Aorta (tissue), 5 donors: Measurements from ENCODE around the gene GLYATL1B. TPM values are rescaled to one million over a fixed set of nuclear protein-coding genes. Genes with fewer than 3 reads are reported as not detected.
"Not testable (repeated sequence)": the region's sequence is repeated elsewhere in the genome, so short reads cannot be mapped to it uniquely, and the experiment has no call there.

ENCODE experiments used
- ATAC-seq: fragments of 200-7000 bp; cut with Tn5 transposase; one replicate; pipeline ENCODE4 v1.9.1; 2022; ENCODE audit warnings: moderate library complexity; ENCODE audit not compliant: low FRiP score
- DNase-seq, 2 donors: peaks; one replicate each; pipeline ENCODE4 v3.0.0-alpha.2; 2020
- H3K27ac ChIP-seq, 2 donors: one replicate each; pipeline ENCODE4 v1.5.1; 2013; ENCODE audit warnings: low read length in 2 of 2, mild to moderate bottlenecking in 2 of 2, moderate library complexity in 2 of 2, control low read depth in 1 of 2, inconsistent platforms in 1 of 2, low read depth in 1 of 2
- H3K27me3 ChIP-seq, 2 donors: one replicate each; pipeline ENCODE4 v1.6.1; 2013; ENCODE audit warnings: control low read depth in 1 of 2, low read length in 1 of 2, mild to moderate bottlenecking in 1 of 2, moderate library complexity in 1 of 2; ENCODE audit not compliant: insufficient read depth in 2 of 2, control insufficient read depth in 1 of 2
- H3K36me3 ChIP-seq, 2 donors: one replicate each; pipeline ENCODE4 v1.6.1; 2013; ENCODE audit warnings: control low read depth in 1 of 2, low read length in 1 of 2, mild to moderate bottlenecking in 1 of 2; ENCODE audit not compliant: insufficient read depth in 2 of 2, control insufficient read depth in 1 of 2
- H3K4me1 ChIP-seq, 2 donors: one replicate each; pipeline ENCODE4 v1.6.1; 2013; ENCODE audit warnings: low read length in 2 of 2, control low read depth in 1 of 2, mild to moderate bottlenecking in 1 of 2, moderate library complexity in 1 of 2; ENCODE audit not compliant: insufficient read depth in 2 of 2, control insufficient read depth in 1 of 2
- H3K4me3 ChIP-seq, 2 donors: one replicate each; pipeline ENCODE4 v1.5.1; 2013; ENCODE audit warnings: low read length in 2 of 2, control low read depth in 1 of 2, mild to moderate bottlenecking in 1 of 2
- H3K9me3 ChIP-seq: one replicate; pipeline ENCODE4 v1.6.1; 2013; ENCODE audit warnings: mild to moderate bottlenecking, low read length; ENCODE audit not compliant: control insufficient read depth
- WGBS, 2 donors: extraction: QIAGEN DNeasy Blood & Tissue Kit; methylation state at CpG; one replicate each; pipeline ENCODE4 v1.1.7; 2013; 5-methylcytosine and 5-hydroxymethylcytosine counted together
- intact Hi-C, 2 donors: fragments of 100-400 bp; cut with DNase I; formaldehyde crosslinking; loops; one replicate each; pipeline versions ENCODE4 v1.14.2 to v1.15.0; 2022
- polyA plus RNA-seq, 2 donors: library from polyadenylated mRNA; stranded (reverse); fragments of 200-250 nt; gene quantifications; one replicate each; pipeline ENCODE4 v1.2.3, GENCODE V29; 2013
- total RNA-seq, 2 donors: library from RNA; stranded (reverse); fragmentation: NEBNext Ultra II Directional; extraction: Animal tissue kit (Norgen Biotek cat#: 25700); gene quantifications; one replicate each; pipeline ENCODE4 v1.2.1, GENCODE V29; 2021
- donor health status: healthy with polysubstance abuse.
- donor health status: Bipolar disorder and iron deficiency.
- donor health status: DM: no; HTN: no; CAD: no.
- donor health status: DM: no; HTN: no; CAD: no.
- donor health status: DM: yes; HTN: yes; CAD: no.

The GLYATL1B gene
- total and polyA plus RNA-seq, 4 donors = not detected

GRCh38 chr11:59060096-59060495, 26.0 kb upstream of the GLYATL1B start:
- H3K9me3 ChIP-seq, H3K27ac ChIP-seq, DNase-seq, ATAC-seq, H3K4me1 ChIP-seq, intact Hi-C loops, H3K36me3 ChIP-seq, H3K4me3 ChIP-seq, H3K27me3 ChIP-seq: not testable (repeated sequence)
- 18 to 24% methylated on average over 3 of the region's 3 CpGs for WGBS, 2 donors

- no peaks in the 10 kb centered on the region for H3K36me3 ChIP-seq
- H3K27me3 ChIP-seq = no peaks in the 10 kb centered on the region
- H3K27ac ChIP-seq = no peak overlapping the region
- peak in 1 of 2 donors; percentile 71 for DNase-seq
- no peak for ATAC-seq
- 36 to 37% methylated on average over 56 of the region's 56 CpGs for WGBS, 2 donors
- intact Hi-C loops = no loop called here
- H3K4me1 ChIP-seq = no peaks in the 10 kb centered on the region
- no peak overlapping the region for H3K4me3 ChIP-seq
- no peaks in the 10 kb centered on the region for H3K9me3 ChIP-seq
Measured at GRCh38 chr11:59062602-59063529, 23.2 kb upstream of the GLYATL1B start.

GRCh38 chr11:59063996-59064727, 21.9 kb upstream of the GLYATL1B start:
- DNase-seq, H3K27ac ChIP-seq, H3K4me3 ChIP-seq, H3K4me1 ChIP-seq, ATAC-seq, H3K27me3 ChIP-seq, intact Hi-C loops, H3K9me3 ChIP-seq, H3K36me3 ChIP-seq: not testable (repeated sequence)
- WGBS, 2 donors = 79 to 81% methylated on average over 14 of the region's 14 CpGs

GRCh38 chr11:59069087-59069486, 17.0 kb upstream of the GLYATL1B start:
- Histone ChIP-seq H3K4me1 (no peaks in the 10 kb centered on the region), H3K27ac (no peak overlapping the region), H3K27me3 (peaks cover 0 to 2% of the 10 kb centered on the region in 2 donors), H3K9me3 (no peaks in the 10 kb centered on the region), H3K36me3 (no peaks in the 10 kb centered on the region), H3K4me3 (no peak overlapping the region)
- 67 to 73% methylated on average over 1 of the region's 1 CpG for WGBS, 2 donors
- ATAC-seq (no peak), DNase-seq (no peak)
- intact Hi-C loops = no loop called here

- H3K27ac ChIP-seq = no peak overlapping the region
- ATAC-seq = peak; percentile 46
- no peaks in the 10 kb centered on the region for H3K9me3 ChIP-seq
- no peak for DNase-seq
- no peaks in the 10 kb centered on the region for H3K27me3 ChIP-seq
- 91 to 92% methylated on average over 8 of the region's 8 CpGs for WGBS, 2 donors
- intact Hi-C loops = loop anchor here in 1 of 2 donors (5.0 kb wide), 1 partner anchor 40 kb away; no protein-coding TSS in a partner anchor
- H3K4me3 ChIP-seq = no peak overlapping the region
- H3K36me3 ChIP-seq = no peaks in the 10 kb centered on the region
- no peaks in the 10 kb centered on the region for H3K4me1 ChIP-seq
Measured at GRCh38 chr11:59076876-59077571, 9.1 kb upstream of the GLYATL1B start.

- Histone ChIP-seq H3K9me3 (no peaks in the 10 kb centered on the region), H3K36me3 (no peaks in the 10 kb centered on the region), H3K4me3 (no peak overlapping the region), H3K4me1 (no peaks in the 10 kb centered on the region), H3K27me3 (no peaks in the 10 kb centered on the region), H3K27ac (no peak overlapping the region)
- intact Hi-C loops = loop anchor here in 1 of 2 donors (5.0 kb wide), 1 partner anchor 41 kb away; no protein-coding TSS in a partner anchor
- no peak for DNase-seq
- whole genome bisulfite sequencing, 2 donors = 81 to 82% methylated on average over 2 of the region's 2 CpGs
- no peak for ATAC-seq
Measured at GRCh38 chr11:59078435-59078834, 7.7 kb upstream of the GLYATL1B start.

GRCh38 chr11:59079086-59079485, 7.0 kb upstream of the GLYATL1B start:
- no peak overlapping the region for H3K27ac ChIP-seq
- H3K4me3 ChIP-seq = no peak overlapping the region
- no peaks in the 10 kb centered on the region for H3K4me1 ChIP-seq
- no peaks in the 10 kb centered on the region for H3K36me3 ChIP-seq
- 82 to 94% methylated on average over 1 of the region's 1 CpG for WGBS, 2 donors
- H3K9me3 ChIP-seq = no peaks in the 10 kb centered on the region
- intact Hi-C loops = loop anchor here in 1 of 2 donors (5.0 kb wide), 1 partner anchor 42 kb away; no protein-coding TSS in a partner anchor
- no peaks in the 10 kb centered on the region for H3K27me3 ChIP-seq
- ATAC-seq = no peak
- no peak for DNase-seq

GRCh38 chr11:59080421-59080820, 5.7 kb upstream of the GLYATL1B start:
- DNase-seq, intact Hi-C loops, H3K36me3 ChIP-seq, H3K9me3 ChIP-seq, ATAC-seq, H3K27me3 ChIP-seq, H3K4me1 ChIP-seq, H3K4me3 ChIP-seq, H3K27ac ChIP-seq: not testable (repeated sequence)
- WGBS, 2 donors = 86 to 96% methylated on average over 2 of the region's 2 CpGs
